HG02938 (cell line): ENCODE data around the gene ASIC4.

ENCODE experiments used
- ATAC-seq: cut with Tn5 transposase; IDR thresholded peaks from one replicate; pipeline ENCODE4 v1.9.1; 2021; ENCODE audit warnings: mild to moderate bottlenecking, moderate library complexity; ENCODE audit not compliant: unreplicated experiment

Gene ASIC4

DNA sequence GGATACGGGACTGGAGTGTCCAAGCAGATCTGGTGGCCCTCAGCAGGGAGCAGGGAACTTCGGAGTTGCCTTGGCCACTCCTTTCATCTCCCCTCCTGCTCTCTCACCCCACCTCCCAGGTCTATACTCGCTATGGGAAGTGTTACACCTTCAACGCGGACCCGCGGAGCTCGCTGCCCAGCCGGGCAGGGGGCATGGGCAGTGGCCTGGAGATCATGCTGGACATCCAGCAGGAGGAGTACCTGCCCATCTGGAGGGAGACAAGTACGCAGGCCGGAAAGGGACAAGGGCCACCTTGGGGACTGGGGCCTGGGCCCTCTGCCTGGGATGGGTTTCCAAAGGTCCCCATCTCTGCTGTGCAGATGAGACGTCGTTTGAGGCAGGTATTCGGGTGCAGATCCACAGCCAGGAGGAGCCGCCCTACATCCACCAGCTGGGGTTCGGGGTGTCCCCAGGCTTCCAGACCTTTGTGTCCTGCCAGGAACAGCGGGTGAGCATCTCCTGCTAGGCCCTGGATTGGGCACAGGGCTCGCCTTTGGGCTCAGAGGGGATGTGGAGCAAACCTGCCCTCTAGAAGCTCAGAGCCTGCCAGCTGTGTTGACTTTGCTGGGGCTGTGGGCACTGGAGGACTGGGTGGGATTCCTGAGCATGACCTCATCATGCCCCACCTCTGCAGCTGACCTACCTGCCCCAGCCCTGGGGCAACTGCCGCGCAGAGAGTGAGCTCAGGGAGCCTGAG, 17.5 kb downstream of the ASIC4 start:
- ATAC-seq, result no peak

GRCh38 chr2:219532378-219532649, 18.0 kb downstream of the ASIC4 start:
- no peak for ATAC-seq

DNA sequence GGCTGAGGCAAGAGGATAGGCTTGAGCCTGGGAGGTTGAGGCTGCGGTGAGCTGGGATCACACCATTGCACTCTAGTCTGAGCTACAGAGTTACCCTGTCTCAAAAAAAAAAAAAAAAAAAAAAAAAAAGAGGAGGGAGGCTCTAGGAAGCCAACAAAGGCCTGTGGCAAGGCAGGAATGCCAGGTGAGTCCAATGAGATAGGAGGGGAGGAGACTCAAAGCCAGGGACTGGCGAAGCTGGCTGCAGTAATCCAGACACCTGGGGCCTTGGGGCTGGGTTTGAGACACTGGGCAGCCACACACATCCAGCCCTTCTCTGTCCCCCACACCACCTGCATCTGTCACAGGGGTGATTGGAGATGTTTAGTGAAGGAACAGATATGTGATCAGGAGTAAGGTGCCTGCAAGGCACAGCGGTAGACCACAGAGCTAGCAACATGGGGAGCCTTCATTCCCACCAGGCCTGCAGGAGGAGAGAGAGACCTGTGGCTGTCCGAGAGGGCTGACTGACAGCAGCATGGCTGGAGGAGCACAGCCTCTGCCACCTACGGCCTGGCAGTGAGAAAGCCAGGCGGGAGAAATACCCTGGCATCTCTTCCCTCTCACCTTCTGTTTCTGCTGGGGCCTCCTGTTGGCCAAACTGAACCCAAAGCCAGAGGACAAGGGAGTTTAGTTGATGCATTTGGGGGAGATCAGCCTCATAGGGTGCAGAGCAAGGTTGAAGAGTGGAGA, 19.8 kb downstream of the ASIC4 start:
- ATAC-seq, result no peak

DNA sequence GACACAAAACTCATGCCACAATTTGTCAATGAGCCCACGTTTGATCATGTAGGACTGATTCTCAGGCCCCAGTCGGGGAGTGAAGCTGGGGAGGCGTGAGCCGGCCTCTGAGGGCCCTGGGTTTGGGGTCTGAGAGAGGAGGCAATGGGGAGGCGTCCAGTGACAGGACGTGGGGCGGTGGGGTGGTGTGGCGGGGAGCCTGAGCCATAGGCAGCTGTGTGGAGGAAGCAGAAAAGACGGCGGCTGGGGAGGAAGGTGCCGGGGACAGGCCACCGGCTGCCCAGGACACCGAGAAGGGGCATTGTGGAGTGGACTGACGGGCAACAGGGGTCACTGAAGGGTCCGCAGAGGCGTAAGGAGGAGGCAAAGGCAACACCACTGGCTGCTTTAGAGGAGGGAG, 22.1 kb downstream of the ASIC4 start:
- no peak for ATAC-seq

GRCh38 chr2:219536967-219537366, 22.7 kb downstream of the ASIC4 start:
- ATAC-seq, result no peak

DNA sequence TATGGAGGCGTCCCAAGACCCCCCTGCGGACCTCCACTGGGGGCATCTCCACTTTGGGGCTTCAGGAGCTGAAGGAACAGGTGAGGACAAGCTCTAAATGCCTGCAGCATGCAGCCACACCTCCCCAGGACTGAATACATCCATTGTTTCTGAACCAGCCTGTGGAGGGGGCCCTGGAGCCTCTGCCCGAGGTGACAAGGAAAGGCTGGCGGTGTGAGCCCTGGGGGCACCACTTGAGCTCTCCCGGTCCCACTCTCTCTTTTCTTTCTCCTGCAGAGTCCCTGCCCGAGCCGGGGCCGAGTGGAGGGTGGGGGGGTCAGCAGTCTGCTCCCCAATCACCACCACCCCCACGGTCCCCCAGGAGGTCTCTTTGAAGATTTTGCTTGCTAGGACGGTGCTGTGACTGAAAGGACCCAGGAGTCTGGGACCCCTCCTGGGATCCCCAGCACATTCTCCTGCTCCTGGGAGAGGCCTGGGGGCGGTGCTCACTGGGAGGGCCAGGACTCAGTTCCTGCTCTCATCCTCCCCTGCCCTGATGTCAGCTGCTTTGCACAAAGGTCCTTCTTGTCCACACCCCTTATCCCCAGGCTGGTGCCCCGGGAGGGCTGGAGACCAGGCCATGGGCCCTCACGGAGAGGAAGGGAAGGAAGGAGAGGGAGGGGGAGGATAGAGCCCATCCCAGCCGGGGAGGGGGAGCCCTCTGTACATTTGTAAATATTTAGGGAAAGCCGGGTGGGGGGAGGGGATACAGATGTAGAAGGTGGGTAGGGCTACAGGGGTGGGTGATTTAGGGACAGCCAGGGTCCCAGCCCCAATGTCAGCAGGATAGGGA, 23.6 kb downstream of the ASIC4 start:
- no peak for ATAC-seq

- ATAC-seq, result no peak
Measured at GRCh38 chr2:219538504-219538951, 24.2 kb downstream of the ASIC4 start.

- ATAC-seq, result no peak
Measured at GRCh38 chr2:219538956-219539788, 24.9 kb downstream of the ASIC4 start.

DNA sequence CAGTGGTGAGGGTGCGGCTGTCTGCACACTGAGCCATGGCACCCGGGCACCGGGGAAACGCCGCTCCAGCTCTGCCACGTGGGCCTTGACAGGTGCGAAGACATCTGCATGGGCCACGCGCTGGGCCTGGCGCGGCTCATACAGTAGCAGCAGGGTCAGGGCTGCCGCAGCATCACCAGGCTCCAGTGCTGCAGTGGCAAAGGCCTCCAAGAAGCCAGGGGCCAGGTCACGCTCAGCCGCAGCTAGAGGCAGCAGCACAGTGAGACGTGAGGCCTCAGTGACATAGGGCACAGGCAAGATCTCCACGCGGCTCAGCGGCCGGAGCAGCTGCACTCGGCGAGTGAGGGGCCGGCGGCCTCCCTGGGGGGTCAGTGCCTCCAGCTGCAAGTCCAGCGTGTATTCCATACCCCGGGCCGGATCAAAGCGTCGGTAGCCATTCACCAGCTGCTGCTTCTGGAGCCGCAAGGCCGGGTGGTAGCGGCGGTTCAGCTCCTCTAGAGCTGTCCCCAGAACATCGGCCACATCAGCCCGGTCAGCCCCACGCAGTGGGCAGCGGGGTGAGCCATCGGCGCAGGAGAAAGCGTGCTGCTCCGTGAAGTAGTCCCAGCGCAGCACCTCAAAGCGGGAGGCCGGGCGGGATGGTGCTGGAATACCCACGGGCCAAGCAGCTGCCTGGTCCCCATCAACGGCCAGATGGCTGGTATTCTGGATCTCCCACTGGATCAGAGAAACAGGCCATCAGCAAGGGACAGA, 25.8 kb downstream of the ASIC4 start:
- no peak for ATAC-seq

GRCh38 chr2:219540784-219541504, 26.7 kb downstream of the ASIC4 start:
- no peak for ATAC-seq

DNA sequence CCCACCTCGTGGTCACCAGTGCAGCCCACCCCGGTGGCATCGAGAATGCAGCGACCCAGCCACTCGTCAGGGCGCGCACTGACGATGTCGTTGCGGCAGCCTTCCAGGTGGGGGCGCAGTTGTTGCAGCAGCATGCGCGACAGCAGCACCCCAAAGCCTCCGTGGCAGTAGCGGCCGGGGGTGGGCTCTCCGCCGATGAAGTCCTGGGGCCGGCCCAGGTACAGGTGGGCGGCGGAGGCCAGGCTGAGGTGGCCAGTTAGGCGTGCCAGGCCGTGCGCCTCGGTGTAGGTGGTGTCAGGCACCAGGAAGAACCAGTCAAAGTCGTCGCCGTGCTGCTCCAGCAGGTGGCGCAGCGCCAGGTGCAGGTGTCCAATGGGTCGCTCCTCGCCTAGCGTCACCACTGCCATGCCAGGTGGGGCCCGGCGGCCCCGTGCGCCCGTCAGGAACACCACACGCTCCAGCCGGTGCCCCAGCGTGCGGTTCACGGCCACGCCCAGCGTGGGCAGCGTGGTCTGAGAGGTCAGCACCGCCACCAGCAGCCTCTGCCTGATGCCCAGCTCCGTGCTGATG, 27.4 kb downstream of the ASIC4 start:
- peak; percentile 43 for ATAC-seq

- ATAC-seq, result peak; percentile 26
Measured at GRCh38 chr2:219542931-219543595, 28.8 kb downstream of the ASIC4 start.

DNA sequence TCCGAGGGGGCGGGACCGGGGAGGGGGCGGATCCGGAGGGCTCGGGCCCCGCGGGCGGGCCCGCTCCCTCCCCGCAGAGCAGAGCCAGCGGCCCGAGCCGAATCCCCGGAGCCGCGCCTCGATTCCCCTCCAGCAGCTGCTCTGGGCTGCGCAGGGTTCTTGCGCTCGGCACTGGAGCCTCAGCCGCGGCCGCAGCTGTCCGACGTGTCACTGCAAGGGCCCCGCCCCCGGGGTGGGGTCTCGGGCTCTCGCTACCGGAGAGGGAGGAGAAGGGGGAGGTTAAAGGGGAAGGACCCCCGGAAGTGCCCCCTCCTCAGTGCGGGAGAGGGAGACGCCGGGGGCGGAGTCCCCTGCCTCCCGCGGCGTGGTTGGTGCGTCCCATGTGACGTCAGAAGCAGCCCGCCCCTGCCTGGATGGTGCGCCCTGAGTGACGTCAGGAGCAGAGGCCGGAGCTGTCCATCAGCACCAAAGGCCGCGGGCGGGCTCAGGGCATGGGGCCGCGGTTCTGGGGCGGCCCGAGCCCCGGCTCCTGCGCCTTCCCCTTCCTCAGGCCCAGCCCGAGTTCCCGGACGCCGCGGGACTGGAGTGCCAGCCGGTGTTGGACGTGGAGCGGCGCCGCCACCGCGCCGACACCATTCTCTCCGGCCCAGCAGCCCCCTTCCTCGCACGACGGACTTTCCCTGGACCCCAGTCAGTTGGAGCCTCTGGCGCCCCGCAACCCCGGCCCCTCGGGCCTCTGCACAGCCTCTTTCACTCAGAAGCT, 29.5 kb downstream of the ASIC4 start, which contains the start of the genes CHPF and TMEM198:
Gene CHPF, minus strand, starts transcription at position 214 of the 763 bp plus-strand sequence. CDS start 271 bp downstream, outside the sequence.
Gene TMEM198, plus strand, starts transcription at position 433 of the 763 bp plus-strand sequence. CDS start 700 bp downstream, outside the sequence.
- ATAC-seq, result peak; percentile 73

GRCh38 chr2:219544567-219544966, 30.3 kb downstream of the ASIC4 start:
- ATAC-seq, result no peak

DNA sequence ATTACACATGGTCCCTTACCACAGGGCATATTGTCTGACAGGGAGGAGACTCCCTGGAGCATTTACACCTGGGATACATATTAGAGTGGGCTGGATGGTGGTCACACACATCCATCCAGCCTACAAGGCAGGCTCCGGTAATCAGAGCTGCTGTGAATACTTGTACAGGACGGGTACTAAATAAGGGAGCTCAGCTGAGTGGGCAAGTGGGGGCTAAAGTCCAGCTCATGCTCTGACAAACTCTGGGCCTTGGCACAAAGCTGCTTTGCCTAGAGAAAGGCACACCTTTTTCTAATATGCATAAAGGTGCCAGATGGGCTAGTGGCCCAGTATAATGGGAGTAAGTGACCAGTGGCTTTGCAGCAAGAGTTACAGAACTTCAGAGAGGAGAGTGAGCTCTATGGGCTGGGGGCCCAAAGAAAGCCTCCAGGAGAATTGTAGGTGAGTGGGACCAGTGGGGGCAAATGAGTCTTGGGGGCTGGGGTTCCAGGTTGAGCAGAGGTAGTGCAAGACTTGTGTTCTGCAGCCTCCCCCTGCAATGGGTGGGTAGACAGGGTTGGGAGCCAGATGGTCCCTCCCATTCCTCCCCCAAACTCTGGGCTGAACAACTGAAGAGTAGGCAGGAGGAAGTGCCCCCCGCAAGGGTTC, 31.1 kb downstream of the ASIC4 start:
- no peak for ATAC-seq

DNA sequence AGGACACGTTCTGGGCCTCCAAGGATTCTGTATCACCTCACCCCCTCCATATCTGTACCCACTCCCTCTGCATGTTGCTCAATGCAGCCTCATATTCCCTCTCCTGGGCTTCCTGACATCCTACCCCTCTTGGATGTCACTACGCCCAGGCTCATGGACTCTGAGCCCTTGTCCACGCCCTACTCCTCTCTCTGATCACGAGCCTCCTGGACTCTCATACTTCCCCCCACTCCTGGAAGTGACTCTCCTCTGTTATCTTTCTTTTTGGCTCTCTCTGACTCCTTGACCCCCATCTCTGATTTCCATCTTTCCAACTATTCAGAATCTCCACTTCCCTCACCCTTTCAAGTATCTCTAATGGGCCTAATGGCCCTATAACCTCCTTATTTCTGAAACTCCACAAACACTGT, 31.7 kb downstream of the ASIC4 start:
- ATAC-seq, result no peak

DNA sequence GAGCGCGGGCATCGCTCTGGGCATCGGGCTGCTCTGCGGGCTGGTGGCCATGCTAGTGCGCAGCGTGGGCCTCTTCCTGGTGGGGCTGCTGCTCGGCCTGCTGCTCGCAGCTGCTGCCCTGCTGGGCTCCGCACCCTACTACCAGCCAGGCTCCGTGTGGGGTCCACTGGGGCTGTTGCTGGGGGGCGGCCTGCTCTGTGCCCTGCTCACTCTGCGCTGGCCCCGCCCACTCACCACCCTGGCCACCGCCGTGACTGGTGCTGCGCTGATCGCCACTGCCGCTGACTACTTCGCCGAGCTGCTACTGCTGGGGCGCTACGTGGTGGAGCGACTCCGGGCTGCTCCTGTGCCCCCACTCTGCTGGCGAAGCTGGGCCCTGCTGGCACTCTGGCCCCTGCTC, 33.3 kb downstream of the ASIC4 start:
- ATAC-seq, result no peak
